ENCODE results near the gene FHL5.

Gene FHL5

DNA sequence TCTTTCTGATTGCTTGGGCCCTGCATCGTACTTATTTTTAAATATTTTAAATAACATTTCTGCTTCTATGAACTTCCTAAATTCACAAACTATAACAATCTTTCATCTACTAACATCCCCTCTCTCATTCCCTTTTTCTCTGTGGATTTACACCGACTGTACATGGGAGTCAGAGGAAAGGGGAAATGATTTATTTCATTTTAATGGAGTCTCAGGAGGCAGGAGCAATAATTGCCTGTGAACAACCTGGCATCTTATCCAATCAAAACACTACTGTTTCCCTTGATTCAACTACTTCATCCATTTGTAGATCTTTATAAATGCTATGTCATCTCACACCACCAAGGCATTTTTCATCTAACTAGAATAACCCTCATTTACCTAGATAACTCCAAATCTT, 89.6 kb downstream of the FHL5 start:
- Histone ChIP-seq H3K36me3 (no peaks in the 10 kb centered on the region), H3K4me3 (ENCODE audit: low read depth in 1 of 2, low read length in 1 of 2) (no peak overlapping the region), H3K27me3 (no peaks in the 10 kb centered on the region), H3K9me3 (no peaks in the 10 kb centered on the region), H3K4me1 (ENCODE audit: control insufficient read depth in 1 of 2, insufficient read depth in 1 of 2, low read depth in 1 of 2, low read length in 1 of 2) (no peaks in the 10 kb centered on the region), H3K27ac (no peak overlapping the region)
- TF ChIP-seq, protein P1, sequence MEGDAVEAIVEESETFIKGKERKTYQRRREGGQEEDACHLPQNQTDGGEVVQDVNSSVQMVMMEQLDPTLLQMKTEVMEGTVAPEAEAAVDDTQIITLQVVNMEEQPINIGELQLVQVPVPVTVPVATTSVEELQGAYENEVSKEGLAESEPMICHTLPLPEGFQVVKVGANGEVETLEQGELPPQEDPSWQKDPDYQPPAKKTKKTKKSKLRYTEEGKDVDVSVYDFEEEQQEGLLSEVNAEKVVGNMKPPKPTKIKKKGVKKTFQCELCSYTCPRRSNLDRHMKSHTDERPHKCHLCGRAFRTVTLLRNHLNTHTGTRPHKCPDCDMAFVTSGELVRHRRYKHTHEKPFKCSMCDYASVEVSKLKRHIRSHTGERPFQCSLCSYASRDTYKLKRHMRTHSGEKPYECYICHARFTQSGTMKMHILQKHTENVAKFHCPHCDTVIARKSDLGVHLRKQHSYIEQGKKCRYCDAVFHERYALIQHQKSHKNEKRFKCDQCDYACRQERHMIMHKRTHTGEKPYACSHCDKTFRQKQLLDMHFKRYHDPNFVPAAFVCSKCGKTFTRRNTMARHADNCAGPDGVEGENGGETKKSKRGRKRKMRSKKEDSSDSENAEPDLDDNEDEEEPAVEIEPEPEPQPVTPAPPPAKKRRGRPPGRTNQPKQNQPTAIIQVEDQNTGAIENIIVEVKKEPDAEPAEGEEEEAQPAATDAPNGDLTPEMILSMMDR (IDR thresholded peaks at IDR 0.05) = no peak

DNA sequence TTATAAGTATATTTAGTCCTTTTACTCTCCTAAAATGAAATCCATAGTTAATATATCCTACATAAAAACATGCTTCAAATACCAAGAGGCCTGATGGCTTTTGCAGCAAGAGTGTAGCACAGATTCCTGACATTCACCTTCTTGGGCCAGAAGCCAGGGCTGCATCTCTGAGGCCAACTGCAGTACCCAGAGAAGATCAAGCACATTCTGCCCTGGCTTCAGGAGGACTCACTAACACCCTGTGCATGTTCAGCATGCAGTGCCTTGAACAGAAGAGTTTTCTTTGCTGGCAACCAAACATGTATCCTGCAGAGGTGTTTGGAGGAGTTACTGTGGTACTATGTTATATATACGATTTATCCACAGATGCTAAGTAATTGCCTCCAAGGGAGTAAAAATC, 90.3 kb downstream of the FHL5 start:
- TF ChIP-seq, protein P1 (IDR thresholded peaks at IDR 0.05) = no peak
- Histone ChIP-seq H3K4me1 (ENCODE audit: control insufficient read depth in 1 of 2, insufficient read depth in 1 of 2, low read depth in 1 of 2, low read length in 1 of 2) (no peaks in the 10 kb centered on the region), H3K27ac (no peak overlapping the region), H3K36me3 (no peaks in the 10 kb centered on the region), H3K9me3 (no peaks in the 10 kb centered on the region), H3K4me3 (ENCODE audit: low read depth in 1 of 2, low read length in 1 of 2) (no peak overlapping the region), H3K27me3 (no peaks in the 10 kb centered on the region)

DNA sequence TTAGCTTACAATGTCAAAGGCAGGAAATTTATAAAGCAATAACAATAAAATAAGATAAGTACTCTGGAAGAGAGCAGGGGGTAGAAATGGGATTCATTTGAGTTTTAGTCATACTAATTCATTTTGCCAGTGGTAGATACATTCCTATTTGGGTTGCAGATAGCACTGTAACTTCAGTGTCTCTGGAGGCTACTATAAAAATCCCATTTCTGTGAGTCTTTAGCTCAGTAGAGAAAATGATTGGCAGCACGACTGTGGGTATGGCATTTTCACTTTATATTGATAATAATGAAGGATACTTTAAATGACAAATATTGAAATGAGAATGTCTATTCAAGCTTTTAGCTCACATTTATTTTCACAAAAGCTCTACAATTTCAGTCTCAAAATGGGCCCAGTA, 93.6 kb downstream of the FHL5 start:
- H3K9me3 ChIP-seq = no peaks in the 10 kb centered on the region
- no peak overlapping the region for H3K4me3 ChIP-seq (ENCODE audit: low read depth in 1 of 2, low read length in 1 of 2)
- H3K4me1 ChIP-seq (ENCODE audit: control insufficient read depth in 1 of 2, insufficient read depth in 1 of 2, low read depth in 1 of 2, low read length in 1 of 2) = no peaks in the 10 kb centered on the region
- H3K27me3 ChIP-seq = no peaks in the 10 kb centered on the region
- H3K36me3 ChIP-seq = no peaks in the 10 kb centered on the region
- TF ChIP-seq, protein P1 (IDR thresholded peaks at IDR 0.05) = no peak
- no peak overlapping the region for H3K27ac ChIP-seq

DNA sequence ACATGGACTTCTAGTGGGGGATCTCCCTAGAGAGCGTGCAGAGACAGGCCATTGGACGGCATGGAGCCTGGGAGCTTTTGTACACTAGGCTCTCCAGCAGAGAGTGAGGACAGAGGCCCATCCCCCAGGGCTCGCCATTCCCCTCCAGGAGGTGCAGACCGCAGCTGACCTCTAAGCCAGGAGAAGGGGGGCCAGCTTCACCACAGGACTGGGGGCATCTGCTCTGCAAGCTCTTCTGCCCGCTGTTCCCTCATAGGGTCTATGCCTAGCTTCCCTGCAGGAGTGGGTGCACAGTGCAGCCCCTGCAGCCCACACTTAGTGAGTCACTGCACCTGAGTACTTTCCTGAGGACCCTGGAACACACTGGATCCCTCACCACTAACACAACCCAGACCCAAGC, 94.4 kb downstream of the FHL5 start:
- no peaks in the 10 kb centered on the region for H3K27me3 ChIP-seq
- no peak overlapping the region for H3K4me3 ChIP-seq (ENCODE audit: low read depth in 1 of 2, low read length in 1 of 2)
- H3K4me1 ChIP-seq (ENCODE audit: control insufficient read depth in 1 of 2, insufficient read depth in 1 of 2, low read depth in 1 of 2, low read length in 1 of 2) = no peaks in the 10 kb centered on the region
- TF ChIP-seq, protein P1 (IDR thresholded peaks at IDR 0.05) = no peak
- no peaks in the 10 kb centered on the region for H3K9me3 ChIP-seq
- H3K27ac ChIP-seq = no peak overlapping the region
- no peaks in the 10 kb centered on the region for H3K36me3 ChIP-seq

DNA sequence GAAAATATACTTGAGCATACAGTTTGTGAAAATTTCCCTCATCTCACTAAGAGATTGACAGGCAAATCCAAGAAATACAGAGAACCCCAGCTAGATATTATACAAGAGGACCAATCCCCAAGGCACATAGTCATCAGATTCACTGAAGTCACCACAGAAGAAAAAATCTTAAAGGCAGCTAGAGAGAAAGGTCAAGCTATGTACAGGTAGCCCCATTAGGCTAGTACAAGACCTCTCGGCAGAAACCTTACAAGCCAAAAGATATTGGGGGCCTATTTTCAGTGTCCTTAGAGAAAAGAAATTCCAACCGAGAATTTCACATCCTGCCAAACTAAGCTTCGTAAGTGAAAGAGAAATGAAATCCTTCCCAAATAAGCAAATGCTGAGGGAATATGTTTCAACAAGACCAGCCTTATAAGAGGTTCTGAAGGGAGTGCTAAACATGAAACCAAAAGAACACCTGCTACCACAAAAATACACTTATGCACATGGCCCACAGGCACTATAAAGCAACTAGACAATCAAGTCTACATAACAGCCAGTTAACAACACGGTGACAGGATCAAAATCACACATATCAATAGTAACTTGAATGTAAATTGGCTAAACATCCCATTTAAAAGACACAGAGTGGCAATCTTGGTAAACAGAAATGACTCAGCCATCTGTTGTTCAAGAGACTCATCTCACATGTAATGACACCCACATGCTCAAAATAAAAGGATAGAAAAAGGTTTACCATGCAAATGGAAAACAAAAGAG, 96.3 kb downstream of the FHL5 start:
- no peaks in the 10 kb centered on the region for H3K9me3 ChIP-seq
- TF ChIP-seq, protein P1 (IDR thresholded peaks at IDR 0.05) = no peak
- no peaks in the 10 kb centered on the region for H3K27me3 ChIP-seq
- H3K27ac ChIP-seq = no peak overlapping the region
- no peaks in the 10 kb centered on the region for H3K4me1 ChIP-seq (ENCODE audit: control insufficient read depth in 1 of 2, insufficient read depth in 1 of 2, low read depth in 1 of 2, low read length in 1 of 2)
- H3K4me3 ChIP-seq (ENCODE audit: low read depth in 1 of 2, low read length in 1 of 2) = no peak overlapping the region
- H3K36me3 ChIP-seq = no peaks in the 10 kb centered on the region
